AG08395 (cell line): ENCODE results near the gene DSCAM.
"Not testable (repeated sequence)": the region's sequence is repeated elsewhere in the genome, so short reads cannot be mapped to it uniquely, and the experiment has no call there.

Experiments used
- DNase-seq: peaks from one replicate; pipeline ENCODE4 v3.0.0; 2012; ENCODE audit warnings: mixed read lengths, low spot score

The DSCAM gene

DNA sequence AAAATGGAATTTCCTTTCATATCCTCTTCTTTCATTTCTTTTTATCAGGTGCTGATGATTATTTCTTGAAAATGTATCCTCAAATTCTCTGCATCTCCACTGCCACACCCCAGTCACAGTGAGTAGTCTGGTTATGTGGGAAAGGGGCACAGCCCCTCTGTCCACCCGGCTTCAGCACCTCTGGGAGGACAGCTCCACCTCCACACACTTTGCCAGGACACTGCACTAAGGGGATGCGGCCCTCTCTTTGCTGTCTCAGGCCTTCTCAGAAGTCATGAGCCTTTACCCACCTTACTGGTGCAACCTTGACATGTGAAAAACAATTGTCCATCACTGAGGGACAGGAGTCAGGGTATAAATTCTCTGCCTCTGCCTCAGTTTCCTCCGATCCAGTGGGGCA, 546.7 kb downstream of the DSCAM start:
- DNase-seq, result no peak

DNA sequence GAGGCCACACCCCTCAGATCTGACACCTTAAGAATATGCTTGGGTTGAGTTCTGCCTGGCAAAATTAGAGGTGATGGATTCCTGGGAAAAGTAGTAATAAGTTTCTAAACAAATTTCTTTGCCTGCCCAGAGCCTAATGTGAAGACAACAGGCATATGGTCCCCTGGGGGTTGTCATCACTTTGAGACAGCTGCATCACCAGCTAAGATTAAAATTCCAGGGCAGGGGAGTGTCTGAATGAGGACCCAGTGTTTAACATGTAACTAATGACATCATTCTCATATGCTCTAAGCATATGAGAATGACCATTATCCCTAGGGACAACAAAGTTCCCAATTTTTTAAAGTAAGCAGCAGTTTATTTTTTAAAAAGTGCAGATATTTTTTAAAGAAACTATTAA, 547.5 kb downstream of the DSCAM start:
- DNase-seq, result no peak

DNA sequence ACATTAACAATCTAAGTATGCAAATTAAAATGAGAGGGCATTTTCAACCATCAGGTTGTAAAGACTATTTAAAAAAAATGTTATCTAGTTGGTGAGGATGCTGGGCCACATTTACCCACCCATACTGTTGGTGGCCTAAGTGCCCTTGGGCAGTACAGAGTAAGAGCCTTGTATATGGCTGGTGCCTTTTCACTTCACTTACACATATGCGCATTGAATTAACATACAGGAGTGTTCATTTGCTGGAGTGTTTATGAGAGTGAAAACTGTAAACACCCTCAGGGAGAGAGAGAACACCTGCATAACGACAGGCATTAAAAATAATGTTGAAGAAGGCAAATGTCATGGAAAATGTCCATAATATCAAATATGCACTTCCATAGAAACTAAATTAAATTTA, 552.6 kb downstream of the DSCAM start:
- DNase-seq, result no peak

DNA sequence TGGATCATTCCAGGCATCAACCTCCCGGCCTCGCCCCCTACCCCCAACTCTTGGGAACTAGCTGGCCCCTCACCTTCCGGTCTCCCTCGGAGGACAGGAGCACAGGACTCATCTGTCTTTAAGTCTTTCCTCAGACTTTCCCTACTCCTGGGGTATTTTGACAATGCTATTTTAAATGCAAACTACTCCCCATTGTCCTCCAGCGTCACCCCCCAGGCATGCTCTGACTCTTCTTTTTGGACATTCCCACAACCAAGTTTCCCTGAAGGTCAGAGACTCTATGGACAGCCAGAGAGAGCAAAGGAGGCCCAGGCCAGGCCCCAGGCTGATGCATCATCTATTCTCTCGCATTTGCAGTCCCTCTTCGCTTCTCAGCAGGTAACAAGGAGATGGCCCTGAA, 555.4 kb downstream of the DSCAM start:
- no peak for DNase-seq

DNA sequence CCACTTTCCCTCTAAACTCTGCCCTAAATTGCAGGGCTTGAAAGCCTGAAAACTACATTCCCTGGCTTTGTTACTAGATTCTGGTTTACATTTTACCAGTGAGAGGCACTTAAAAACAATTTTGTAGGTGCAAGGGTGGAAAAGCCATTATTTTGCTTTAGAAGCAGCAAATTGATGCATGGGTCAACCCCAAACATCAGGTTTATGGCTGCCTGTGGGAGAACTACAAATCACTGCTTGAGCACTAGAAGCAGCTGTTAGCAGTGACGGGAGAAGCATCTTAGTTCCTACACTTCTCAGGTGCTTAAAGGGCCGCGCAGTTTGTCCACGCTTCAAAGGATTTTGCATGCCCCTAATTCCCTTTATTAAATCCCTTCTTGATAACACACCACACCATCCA, 562.5 kb downstream of the DSCAM start:
- no peak for DNase-seq

DNA sequence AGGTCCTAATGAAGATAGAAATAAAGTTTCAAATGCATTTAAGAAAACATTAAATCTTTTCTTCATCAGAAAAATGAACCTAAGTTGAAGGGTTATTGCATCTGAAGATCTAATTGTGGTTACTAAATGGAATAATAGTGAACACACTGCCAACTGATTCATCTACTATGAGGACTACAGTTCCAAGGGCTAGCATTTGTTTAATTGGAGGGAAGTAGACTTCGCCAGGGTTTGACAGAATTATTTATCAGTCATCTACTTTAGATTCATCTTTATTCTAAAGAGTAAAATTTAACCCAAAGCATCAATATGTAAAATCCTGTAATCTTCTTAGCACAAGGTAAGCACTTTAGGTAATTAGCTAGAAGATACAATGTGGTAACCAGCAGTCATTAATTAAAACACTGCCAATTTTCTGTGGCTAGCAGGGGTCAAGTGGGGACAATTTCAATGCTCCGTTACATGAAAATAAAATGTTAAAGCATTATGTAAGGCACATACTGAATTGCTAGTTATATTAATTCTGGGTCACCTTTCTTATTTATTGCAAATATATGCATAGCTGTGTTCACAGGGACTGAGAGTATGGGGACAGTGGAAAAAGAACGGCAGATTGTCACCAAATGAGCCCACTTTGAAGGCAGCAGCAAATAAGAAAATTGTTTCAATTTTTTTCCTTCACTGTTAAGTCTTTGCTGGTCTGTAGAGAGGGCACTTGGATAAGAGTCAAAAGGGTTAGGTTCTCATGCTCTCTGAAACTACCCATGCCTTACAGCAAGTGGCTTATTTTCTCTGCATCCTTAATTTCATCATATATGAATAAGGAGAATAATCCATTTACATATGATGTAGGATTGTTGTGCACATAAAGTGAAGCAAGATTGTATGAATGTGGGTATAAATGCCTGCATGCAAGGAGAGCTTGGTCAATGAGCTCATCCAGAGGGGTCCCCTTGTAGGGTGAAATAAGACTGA, 563.8 kb downstream of the DSCAM start:
- DNase-seq, result no peak

DNA sequence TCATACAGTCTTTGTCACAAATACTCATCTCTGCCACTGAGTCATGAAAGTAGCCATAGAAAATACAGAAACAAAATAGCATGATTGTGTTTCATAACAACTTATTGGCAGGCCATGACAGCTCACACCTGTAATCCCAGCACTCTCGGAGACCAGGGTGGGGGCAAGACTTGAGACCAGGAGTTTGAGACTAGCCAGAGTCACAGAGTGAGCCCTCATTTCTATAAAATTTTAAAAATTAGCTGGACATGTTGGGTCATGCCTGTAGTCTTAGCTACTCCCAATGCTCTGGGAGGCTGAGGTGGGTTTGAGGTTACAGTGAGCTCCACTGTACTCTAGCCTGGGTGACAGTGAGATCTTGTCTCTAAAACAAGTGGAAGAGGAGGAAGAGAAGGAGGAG, 568.6 kb downstream of the DSCAM start:
- no peak for DNase-seq

DNA sequence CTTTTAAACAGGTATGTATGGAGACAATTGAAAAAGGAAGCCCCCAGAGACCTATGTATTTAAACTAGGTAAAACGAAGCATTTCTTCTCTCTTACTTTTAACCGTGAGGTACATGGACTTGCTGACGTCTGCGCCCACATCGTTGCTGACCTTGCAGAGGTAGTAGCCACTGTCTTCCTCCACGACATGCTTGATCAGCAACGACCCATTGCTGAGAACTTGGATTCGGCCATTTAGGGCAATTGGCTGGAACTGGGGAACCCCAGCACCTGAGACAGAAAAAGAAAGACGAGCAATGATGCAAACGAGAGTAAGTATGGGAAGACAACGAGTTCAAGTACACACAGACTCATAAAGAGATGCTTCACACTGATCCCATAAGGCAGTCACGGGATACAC, 571.0 kb downstream of the DSCAM start:
- no peak for DNase-seq

DNA sequence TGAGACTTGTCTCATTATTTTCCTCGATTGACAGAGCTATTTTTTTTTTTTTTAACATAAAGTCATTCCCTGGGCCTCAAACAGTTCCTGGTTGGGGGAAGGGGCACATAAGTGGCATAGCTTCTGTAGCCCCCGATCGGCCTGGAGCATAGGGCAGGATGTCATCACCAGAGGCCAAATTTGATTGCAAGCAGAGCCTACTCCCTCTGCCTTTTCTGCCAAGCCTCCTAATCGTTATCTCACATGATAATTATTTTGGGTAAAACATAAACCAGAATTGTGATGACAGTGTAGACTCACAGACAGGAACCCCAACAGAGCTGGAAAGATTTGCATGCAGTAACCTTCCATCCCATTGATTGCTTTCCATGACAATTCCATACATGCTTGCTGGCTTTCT, 574.9 kb downstream of the DSCAM start:
- DNase-seq, result no peak

DNA sequence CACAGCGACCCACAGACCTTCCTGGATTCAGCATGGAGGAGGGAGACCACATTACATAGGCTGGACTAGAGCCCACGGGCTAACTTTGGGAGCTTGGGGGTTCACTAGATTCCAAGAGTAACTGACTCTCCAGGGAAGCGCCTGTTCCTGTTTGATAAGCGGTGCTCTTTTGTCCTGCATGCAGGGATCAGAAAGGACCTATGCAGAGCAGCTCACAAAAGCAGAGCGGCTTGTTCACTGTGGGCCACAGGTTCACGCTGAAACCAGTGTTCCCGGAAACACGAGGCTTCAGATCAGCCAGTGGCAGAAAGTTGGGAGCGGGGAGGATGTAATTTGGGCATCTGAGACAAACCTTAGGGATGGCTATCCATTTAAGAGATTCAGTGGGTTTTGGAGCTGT, 575.8 kb downstream of the DSCAM start:
- DNase-seq, result no peak

DNA sequence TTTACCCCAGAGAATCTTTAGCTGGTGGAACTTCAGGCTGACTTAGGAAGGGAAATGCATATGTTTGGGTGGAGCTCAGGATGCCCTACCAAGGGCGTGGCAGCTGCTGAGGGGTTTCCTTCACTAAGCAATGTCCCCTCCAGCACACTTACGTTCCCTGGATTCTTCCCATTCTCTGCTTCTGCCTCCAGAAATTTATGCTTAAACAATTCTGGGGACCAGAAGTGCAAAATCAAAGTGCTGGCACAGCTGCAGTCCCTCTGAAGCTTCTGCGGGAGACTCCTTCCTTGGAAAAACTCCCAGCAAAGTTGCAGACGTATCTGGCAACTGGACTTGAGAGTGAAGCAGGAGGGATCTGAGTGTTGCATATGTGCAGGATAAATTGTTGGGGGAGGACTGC, 576.9 kb downstream of the DSCAM start:
- DNase-seq, result no peak

DNA sequence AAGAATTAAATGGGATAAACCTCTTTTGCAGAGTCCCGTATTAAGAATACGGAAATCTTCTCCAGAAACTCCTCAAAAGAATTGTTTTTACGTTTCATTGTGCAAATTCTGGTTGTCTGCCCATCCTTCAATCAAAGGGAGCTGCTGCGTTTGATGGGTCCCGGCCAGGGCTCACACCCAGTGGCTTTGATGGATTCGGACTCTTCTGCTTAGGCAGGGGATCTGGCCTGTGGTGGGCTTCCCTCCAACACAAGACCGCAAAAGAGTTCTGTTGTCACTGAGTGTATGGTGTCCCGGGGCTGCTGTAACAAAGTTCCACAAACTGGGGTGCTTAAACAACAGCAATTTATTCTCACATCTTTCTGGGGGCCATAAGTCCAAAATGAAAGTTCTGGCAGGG, 577.7 kb downstream of the DSCAM start:
- no peak for DNase-seq

DNA sequence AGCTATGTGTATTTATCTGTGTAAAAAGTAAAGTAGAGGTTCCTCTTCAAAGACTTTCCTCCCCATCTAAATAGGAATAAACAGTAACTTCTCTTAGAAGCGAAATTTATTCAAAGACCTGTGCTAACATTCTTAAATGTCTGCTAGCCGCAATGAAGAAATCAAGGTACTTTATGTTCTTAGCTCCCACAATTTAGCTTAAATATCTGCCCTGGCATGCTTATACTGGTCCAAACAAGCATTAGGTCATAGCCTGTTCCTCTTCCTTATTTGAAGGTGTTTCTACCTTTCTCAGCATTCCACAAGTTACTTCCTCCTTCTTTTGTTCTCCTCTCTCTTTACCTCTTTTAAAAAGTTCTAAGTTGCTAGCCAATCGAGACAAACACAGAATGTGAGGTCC, 588.5 kb downstream of the DSCAM start:
- not testable (repeated sequence) for DNase-seq

DNA sequence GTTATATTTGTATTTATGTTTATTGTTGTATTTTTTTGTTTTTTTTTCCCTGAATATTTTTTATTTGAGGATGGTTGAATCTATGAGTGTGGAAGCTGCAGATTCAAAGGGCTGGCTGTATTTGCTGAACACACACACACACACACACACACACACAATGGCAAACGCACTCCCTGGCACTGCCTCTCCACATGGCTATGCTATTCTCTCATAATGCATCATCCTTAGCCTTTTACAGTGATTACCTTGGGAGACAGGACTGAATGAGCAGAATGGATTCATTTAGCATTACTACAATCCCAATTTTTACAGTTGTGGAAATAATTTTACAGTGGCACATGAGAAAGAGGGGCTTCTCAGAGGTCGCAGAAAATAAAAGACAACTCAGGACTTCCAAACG, 589.6 kb downstream of the DSCAM start:
- DNase-seq, result no peak

DNA sequence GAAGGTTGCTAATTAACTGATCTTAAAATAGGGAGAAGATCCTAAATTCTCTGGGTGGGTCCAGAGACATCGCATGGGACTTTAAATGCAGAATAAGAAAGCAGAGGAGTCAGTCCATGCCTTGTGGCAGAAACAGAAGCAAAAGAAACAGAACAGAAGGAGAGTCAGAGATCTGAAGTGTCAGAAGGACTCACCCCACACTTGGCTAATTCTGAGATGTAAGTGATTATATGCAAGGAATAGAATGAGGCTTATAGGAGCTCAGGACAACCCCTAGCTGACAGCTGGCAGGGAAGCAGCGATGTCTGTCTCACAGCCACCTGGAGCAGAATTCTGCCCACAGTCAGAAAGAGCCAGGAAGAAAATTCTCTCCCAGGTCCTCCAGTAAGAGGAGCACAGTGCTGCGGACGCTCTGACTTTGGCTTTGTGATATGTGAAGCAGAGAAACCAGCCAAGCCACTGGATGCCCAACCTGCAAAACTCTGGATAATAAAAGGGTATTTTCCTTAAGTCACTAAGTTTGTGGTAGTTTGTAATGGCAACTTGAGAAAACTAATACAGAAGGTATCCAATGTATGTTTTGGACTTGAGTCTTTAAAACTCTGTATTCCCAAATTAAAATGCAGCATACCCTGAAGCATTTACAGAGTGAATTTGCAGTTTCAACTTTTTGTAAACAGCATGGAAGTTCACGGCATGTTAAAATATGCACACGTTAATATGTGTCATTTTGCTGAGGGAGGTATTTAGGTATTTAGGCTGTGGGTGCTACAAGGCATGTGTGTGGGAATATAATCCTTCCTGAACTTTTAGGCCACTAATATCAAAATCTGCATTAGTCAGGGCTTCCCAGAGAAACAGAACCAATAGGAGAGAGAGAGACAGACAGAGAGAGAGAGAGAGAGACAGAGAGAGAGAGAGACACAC, 591.2 kb downstream of the DSCAM start:
- DNase-seq, result no peak

DNA sequence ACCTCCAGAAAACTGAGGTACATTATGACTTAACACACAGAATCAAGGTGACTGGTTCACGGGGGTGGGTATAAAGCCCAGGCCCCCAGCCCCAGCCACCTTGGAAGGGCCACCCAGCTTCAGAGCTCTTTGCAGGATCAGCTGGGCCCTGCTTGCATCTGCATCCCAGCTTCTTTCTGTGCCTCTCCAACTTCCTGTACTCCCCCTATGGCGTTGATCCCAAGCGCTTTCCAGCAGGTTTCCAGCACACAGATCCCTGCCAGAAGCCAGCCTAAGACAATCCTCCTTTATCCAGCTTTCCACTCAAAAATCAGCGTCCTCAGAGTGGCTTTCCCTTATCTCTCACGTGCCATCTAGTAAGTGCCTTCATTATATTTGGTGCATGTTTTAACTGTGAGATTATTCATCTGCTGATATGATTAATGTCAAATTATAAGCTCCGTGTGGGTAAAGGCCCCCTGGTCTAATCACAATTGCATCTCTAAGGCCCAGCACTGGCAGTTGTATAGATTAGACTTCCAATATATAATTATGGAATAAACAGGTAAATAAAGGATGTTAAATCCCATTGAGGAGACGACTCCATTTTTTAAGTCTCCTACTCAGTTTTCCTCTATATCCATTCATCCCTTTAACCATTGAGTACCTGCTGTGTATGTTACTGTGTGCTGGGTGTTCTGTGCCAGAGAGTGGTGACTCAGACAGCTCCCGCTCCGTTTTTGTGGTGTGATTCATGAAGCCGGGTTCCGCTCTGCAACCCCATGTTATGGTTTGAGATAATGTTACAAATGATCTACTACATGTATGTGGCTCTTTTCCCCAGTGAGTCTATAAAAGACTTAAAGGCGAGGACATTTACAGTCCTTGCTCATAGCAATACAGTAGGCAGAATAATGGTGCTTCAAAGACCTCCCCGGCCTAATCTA, 592.2 kb downstream of the DSCAM start:
- no peak for DNase-seq

DNA sequence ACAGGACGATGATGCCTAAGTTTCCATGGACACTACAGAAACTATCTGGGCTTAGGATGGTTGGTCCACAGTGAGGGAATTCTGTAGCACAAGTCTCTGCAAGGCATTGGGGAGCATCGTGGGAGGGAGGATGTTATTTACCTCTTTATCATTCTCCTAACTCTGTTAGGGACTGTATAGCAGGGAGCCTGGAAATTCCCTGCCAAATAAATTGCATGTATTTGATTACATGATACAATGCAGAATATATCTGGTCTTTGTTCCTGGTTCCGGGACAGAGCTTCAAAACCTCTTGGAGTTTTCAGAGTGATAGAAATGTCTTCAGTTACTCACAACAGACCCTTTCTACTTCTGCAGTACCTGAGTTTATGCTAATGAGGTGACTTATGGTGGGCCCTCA, 593.8 kb downstream of the DSCAM start:
- no peak for DNase-seq

DNA sequence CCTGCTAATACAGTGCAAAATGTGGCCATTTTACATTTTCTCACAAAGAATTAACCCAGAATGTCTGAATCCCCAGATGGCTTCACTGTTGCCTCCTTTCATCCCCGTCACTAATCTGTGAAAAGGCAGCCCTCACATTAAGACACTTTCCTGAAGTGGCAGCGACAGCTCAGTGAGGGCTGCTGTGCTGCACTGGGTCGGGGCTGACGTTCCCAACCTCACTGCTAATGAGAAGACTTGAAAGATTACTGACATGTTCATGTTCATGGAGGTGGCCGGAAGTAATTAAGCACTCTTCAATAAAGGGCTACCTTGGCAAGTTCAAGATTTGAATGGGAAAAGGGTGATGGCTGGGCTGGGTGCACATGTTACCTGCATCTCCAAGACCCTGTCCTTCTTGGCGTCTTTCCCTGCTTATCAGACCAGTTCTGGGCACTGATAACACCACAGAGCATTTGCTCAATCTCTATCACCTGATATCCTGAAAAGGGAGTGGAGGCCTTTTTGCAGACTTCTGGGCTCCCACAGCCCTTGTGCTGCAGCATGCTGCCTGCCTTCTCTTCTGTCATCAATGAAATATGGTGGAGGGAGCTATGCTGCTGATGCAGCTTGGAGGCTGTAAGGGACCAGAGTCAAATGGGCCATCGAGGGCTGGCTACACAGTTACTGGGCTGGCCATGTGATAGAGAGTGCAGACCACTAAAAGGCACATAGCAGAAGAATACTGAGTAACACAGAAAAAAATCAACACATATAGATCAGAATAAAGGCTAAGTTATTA, 596.3 kb downstream of the DSCAM start:
- no peak for DNase-seq

DNA sequence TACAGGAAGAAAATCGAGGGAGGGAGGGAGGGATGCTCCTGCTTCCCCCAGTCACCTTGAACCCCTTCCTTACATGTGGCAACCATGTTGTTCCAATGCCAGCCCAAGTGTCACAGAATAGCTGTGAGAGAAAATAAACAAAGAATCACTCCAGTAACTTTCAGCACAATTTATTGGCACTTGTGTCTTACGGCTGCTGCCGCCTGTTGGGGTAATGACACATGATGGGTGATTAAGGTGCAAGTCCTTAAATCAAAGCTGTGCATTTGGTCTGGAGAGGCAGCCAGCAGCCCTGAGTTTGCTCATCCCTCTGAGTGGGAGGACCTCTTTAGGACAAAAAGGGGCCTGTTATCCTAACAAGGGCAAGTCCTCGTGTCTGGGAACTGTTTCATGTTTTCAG, 602.0 kb downstream of the DSCAM start:
- no peak for DNase-seq

DNA sequence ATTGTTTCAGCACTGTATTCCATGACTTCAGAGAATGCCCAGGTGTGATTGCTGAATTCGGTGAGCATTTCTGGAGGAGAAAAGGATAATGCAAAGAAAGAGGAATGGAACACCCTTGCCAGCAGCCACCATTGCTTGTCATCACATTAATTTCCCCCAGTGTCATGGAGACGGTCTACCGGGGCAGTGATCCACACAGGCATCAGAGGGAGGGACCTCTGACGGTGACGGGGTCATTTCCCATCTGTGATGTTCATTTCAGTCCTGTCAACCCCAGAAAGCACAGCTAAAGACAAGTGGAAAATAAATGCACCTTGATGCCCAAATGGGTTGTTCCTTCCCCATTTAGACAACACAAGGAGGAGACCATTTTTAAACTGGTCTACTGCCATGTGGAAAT, 603.3 kb downstream of the DSCAM start:
- no peak for DNase-seq
